Pulmonary artery endothelial cell (primary cell): ENCODE results near the gene INPP5A. TPM values are rescaled to one million over a fixed set of nuclear protein-coding genes. Genes with fewer than 3 reads are reported as not detected.
"Not testable (repeated sequence)": the region's sequence is repeated elsewhere in the genome, so short reads cannot be mapped to it uniquely, and the experiment has no call there.

Experiments used
- DNase-seq: peaks from one replicate; pipeline ENCODE4 v3.0.0-alpha.2; 2011; ENCODE audit warnings: low read depth, low spot score
- total RNA-seq: library from RNA; depleted of rRNA; stranded (reverse); fragments of >200 nt; gene quantifications from 2 replicates; pipeline ENCODE4 v1.2.3, GENCODE V29; 2014

The INPP5A gene
- 23.9 and 25.4 TPM in 2 replicates for total RNA-seq

GRCh38 chr10:132537684-132538001 lies at the start of gene INPP5A:
INPP5A (plus strand) TSS chr10:132537787; CDS start chr10:132538097, 310 bp downstream.
- DNase-seq, result no peak

- no peak for DNase-seq
Observed at GRCh38 chr10:132488231-132488821, 49.3 kb upstream of the INPP5A start.

GRCh38 chr10:132489053-132489703 lies 48.4 kb upstream of the INPP5A start:
- DNase-seq, result no peak

GRCh38 chr10:132489704-132490534 lies 47.7 kb upstream of the INPP5A start:
- DNase-seq, result no peak

- DNase-seq, result not testable (repeated sequence)
Observed at GRCh38 chr10:132491534-132491933, 46.1 kb upstream of the INPP5A start.

- no peak for DNase-seq
Observed at GRCh38 chr10:132492323-132493025, 45.1 kb upstream of the INPP5A start.

GRCh38 chr10:132493246-132493755 lies 44.3 kb upstream of the INPP5A start:
- no peak for DNase-seq

GRCh38 chr10:132493756-132494290 lies 43.8 kb upstream of the INPP5A start:
- DNase-seq, result no peak

GRCh38 chr10:132494866-132495630 lies 42.5 kb upstream of the INPP5A start:
- no peak for DNase-seq

- no peak for DNase-seq
Observed at GRCh38 chr10:132496360-132497062, 41.1 kb upstream of the INPP5A start.

- no peak for DNase-seq
Observed at GRCh38 chr10:132497063-132497680, 40.4 kb upstream of the INPP5A start.

GRCh38 chr10:132497861-132498561 lies 39.6 kb upstream of the INPP5A start:
- no peak for DNase-seq

GRCh38 chr10:132498562-132499366 lies 38.8 kb upstream of the INPP5A start:
- no peak for DNase-seq

- no peak for DNase-seq
Observed at GRCh38 chr10:132499367-132499685, 38.3 kb upstream of the INPP5A start.

GRCh38 chr10:132500781-132501415 lies 36.7 kb upstream of the INPP5A start:
- DNase-seq, result no peak

- no peak for DNase-seq
Observed at GRCh38 chr10:132502544-132503300, 34.9 kb upstream of the INPP5A start.
